SK-N-SH (cell line): Measurements from ENCODE around the gene FUT2. TPM values are rescaled to one million over a fixed set of nuclear protein-coding genes. Genes with fewer than 3 reads are reported as not detected.

ENCODE experiments used
- CTCF ChIA-PET: fragments of 300-600, 350-600 bp; formaldehyde crosslinking; extraction: SDS; loops from one replicate; lab custom pipeline; 2021; lab: Yijun Ruan, JAX
- POLR2A ChIA-PET: fragments of 350-600 bp; sonication (Branson Sonifier 250); formaldehyde crosslinking; extraction: SDS; loops from one replicate; lab custom pipeline; 2020; ENCODE audit warnings: antibody characterized with exemption, inconsistent platforms; lab: Yijun Ruan, JAX
- DNase-seq: peaks from one replicate; pipeline ENCODE4 v3.0.0; 2012
- H2AFZ ChIP-seq: fragments of 200-600 bp; sonication (generic); 2 replicates; pipeline ENCODE4 v1.8.1; 2016; ENCODE audit warnings: antibody characterized with exemption, mild to moderate bottlenecking, low read depth
- H3F3A ChIP-seq: fragments of 200-600 bp; sonication (generic); replicated peaks from 2 replicates; pipeline ENCODE3; 2016; ENCODE audit warnings: antibody characterized with exemption, mild to moderate bottlenecking; ENCODE audit not compliant: insufficient read depth
- H3K27ac ChIP-seq, 2 experiments: fragments of 200-500 bp in 1 of 2; fragments of 200-600 bp in 1 of 2; sonication (Bioruptor generic) in 1 of 2; sonication (generic), shearing (Covaris generic) in 1 of 2; 2 replicates each; pipeline versions ENCODE4 v1.5.1 to v1.6.1; 2014 to 2016; ENCODE audit warnings: low read depth in 2 of 2, inconsistent platforms in 1 of 2, low read length in 1 of 2, mild to moderate bottlenecking in 1 of 2, mixed read lengths in 1 of 2
- H3K27me3 ChIP-seq: fragments of 200-600 bp; sonication (generic), shearing (Covaris generic); 2 replicates; pipeline ENCODE4 v1.6.1; 2016; ENCODE audit warnings: mixed run types; ENCODE audit not compliant: insufficient read depth
- H3K36me3 ChIP-seq, 2 experiments: fragments of 200-500 bp in 1 of 2; fragments of 200-600 bp in 1 of 2; sonication (Bioruptor generic) in 1 of 2; sonication (generic) in 1 of 2; replicated peaks in 1 of 2; 2 replicates each; pipeline versions ENCODE3 to v1.5.1; 2014 to 2016; ENCODE audit warnings: low read length in 1 of 2, mild to moderate bottlenecking in 1 of 2; ENCODE audit not compliant: insufficient read depth in 2 of 2, control insufficient read depth in 1 of 2
- H3K4me1 ChIP-seq, 2 experiments: fragments of 200-500 bp in 1 of 2; fragments of 200-600 bp in 1 of 2; sonication (Bioruptor generic) in 1 of 2; sonication (generic), shearing (Covaris generic) in 1 of 2; 2 replicates each; pipeline versions ENCODE4 v1.5.1 to v1.6.1; 2014 to 2016; ENCODE audit warnings: low read depth in 1 of 2, low read length in 1 of 2, mixed run types in 1 of 2; ENCODE audit not compliant: insufficient read depth in 2 of 2, control insufficient read depth in 1 of 2
- H3K4me2 ChIP-seq: fragments of 200-600 bp; sonication (generic), shearing (Covaris generic); 2 replicates; pipeline ENCODE4 v1.6.1; 2017; ENCODE audit warnings: mixed run types
- H3K4me3 ChIP-seq, 2 experiments: fragments of 200-500 bp in 1 of 2; fragments of 200-600 bp in 1 of 2; sonication (Bioruptor generic) in 1 of 2; sonication (generic), shearing (Covaris generic) in 1 of 2; 2 replicates each; pipeline versions ENCODE4 v1.5.1 to v1.8.1; 2014 to 2016; ENCODE audit warnings: low read depth in 2 of 2, inconsistent platforms in 1 of 2, low read length in 1 of 2, mild to moderate bottlenecking in 1 of 2, mixed read lengths in 1 of 2, moderate library complexity in 1 of 2
- H3K79me2 ChIP-seq: fragments of 200-600 bp; sonication (generic); 2 replicates; pipeline ENCODE4 v1.8.1; 2017; ENCODE audit warnings: mild to moderate bottlenecking; ENCODE audit not compliant: insufficient read depth
- H3K9ac ChIP-seq: fragments of 200-600 bp; sonication (generic); 2 replicates; pipeline ENCODE4 v1.6.1; 2017; ENCODE audit warnings: mixed run types
- H3K9me2 ChIP-seq: fragments of 200-600 bp; sonication (generic); 2 replicates; pipeline ENCODE4 v1.6.1; 2017; ENCODE audit warnings: mixed run types
- H3K9me3 ChIP-seq: fragments of 200-600 bp; sonication (generic); 2 replicates; pipeline ENCODE4 v1.6.1; 2017; ENCODE audit warnings: mixed run types, mild to moderate bottlenecking, moderate library complexity
- H4K20me1 ChIP-seq: fragments of 200-600 bp; sonication (generic); 2 replicates; pipeline ENCODE4 v1.6.1; 2017; ENCODE audit warnings: mild to moderate bottlenecking, mixed run types; ENCODE audit not compliant: insufficient read depth
- ELF1 ChIP-seq: IDR thresholded peaks from 2 replicates; pipeline ENCODE4 v1.4.0; 2012
- TAF1 ChIP-seq: IDR thresholded peaks from 2 replicates; pipeline ENCODE4 v1.6.1; 2012; ENCODE audit warnings: low read depth, mild to moderate bottlenecking, low read length, moderate library complexity, borderline replicate concordance
- WGBS: methylation state at CpG from one replicate; pipeline ENCODE4 v1.1.6; 2017; ENCODE audit warnings: low lambda C conversion rate; 5-methylcytosine and 5-hydroxymethylcytosine counted together
- polyA plus RNA-seq, 3 experiments: library from polyadenylated mRNA; depleted of rRNA; stranded (reverse); fragments of >200 nt; gene quantifications; 2 replicates each; pipeline ENCODE4 v1.2.3, GENCODE V29; 2012
- TF ChIP-seq, protein P1 (sequence below): fragments of 150-350 bp; IDR thresholded peaks from 2 replicates; pipeline ENCODE4 v1.6.1; 2016; ENCODE audit warnings: mild to moderate bottlenecking, low read depth, low read length

Gene FUT2
- polyA plus RNA-seq, 1 of the 3 experiments (the other 2 are of a cell fraction): not detected

DNA sequence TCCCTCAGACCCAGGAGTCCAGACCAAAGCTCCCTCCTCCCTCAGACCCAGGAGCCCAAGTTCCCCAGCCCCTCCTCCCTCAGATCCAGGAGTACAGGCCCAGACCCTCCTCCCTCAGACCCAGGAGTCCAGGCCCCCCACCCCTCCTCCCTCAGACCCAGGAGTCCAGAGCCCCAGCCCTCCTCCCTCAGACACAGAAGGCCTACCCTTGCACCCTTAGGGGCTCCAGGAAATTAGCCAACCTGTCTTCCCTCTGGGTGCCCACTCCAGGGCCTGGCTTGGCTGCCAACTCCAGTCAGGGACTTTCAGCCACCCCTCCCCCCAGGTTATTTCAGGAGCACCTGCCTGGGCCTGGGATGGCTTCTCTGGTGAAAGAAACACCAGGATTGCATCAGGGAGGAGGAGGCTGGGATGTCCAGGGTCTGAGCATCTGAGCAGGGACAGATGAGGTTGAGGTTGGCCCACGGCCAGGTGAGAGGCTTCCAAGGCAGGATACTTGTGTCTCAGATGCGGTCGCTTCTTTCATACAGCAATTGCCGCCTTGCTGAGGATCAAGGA, 59.4 kb downstream of the FUT2 start, which contains the start of gene FGF21:
TSS of gene FGF21 (plus strand) at position 441 of the 558 bp plus-strand sequence. CDS start 713 bp downstream, outside the sequence.
- POLR2A ChIA-PET: no interaction called here
- 69% methylated on average over 3 of the region's 4 CpGs for WGBS
- no peak within 1 kb of the TSS for H2AFZ ChIP-seq
- CTCF ChIA-PET: interaction anchor here (1.6 kb wide), 1 partner anchor 82 kb away, joined by 6 read pairs; the partner anchor contains the start of gene HSD17B14
- no peaks in the 10 kb centered on the region for H3K36me3 ChIP-seq
- peaks cover 0 to 7% of the 10 kb centered on the region in 2 experiments; a peak in 1 of 4 replicates for H3K4me1 ChIP-seq
- no peaks in the 10 kb centered on the region for H3K79me2 ChIP-seq
- no peak for DNase-seq
- H3K9ac ChIP-seq: no peak within 1 kb of the TSS
- no peaks in the 10 kb centered on the region for H4K20me1 ChIP-seq
- H3K27me3 ChIP-seq: peaks cover 6% of the 10 kb centered on the region; the same call in 1 of the 2 replicates
- H3K9me3 ChIP-seq: no peaks in the 10 kb centered on the region
- H3K9me2 ChIP-seq: no peaks in the 10 kb centered on the region
- TF ChIP-seq, protein P1, sequence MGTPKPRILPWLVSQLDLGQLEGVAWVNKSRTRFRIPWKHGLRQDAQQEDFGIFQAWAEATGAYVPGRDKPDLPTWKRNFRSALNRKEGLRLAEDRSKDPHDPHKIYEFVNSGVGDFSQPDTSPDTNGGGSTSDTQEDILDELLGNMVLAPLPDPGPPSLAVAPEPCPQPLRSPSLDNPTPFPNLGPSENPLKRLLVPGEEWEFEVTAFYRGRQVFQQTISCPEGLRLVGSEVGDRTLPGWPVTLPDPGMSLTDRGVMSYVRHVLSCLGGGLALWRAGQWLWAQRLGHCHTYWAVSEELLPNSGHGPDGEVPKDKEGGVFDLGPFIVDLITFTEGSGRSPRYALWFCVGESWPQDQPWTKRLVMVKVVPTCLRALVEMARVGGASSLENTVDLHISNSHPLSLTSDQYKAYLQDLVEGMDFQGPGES: no peak
- no peak for TF ChIP-seq ELF1
- TF ChIP-seq TAF1: no peak
- H3K4me2 ChIP-seq: no peak within 1 kb of the TSS
- no peaks in the 10 kb centered on the region for H3F3A ChIP-seq
- H3K4me3 ChIP-seq: no peak within 1 kb of the TSS
- H3K27ac ChIP-seq: no peak within 1 kb of the TSS

Other genes starting within 250 kb of the FUT2 start
- 34.1 and 36.6 TPM in 2 replicates for gene GRWD1, start 250.0 kb upstream of the FUT2 start, polyA plus RNA-seq (2012; rRNA removed)
- 1.1 and 1.2 TPM in 2 replicates for gene KCNJ14, start 240.4 kb upstream of the FUT2 start, polyA plus RNA-seq (2012; rRNA removed)
- gene CYTH2, start 226.6 kb upstream of the FUT2 start, polyA plus RNA-seq (2012; rRNA removed): 69.5 and 77.6 TPM in 2 replicates
- gene LMTK3, start 184.1 kb upstream of the FUT2 start, polyA plus RNA-seq (2012; rRNA removed): 2.0 and 3.2 TPM in 2 replicates
- 0.86 and 0.92 TPM in 2 replicates for gene SULT2B1, start 143.8 kb upstream of the FUT2 start, polyA plus RNA-seq (2012; rRNA removed)
- gene SPACA4, start 89.2 kb upstream of the FUT2 start, polyA plus RNA-seq (2012; rRNA removed): not detected in 2 replicates
- gene FAM83E, start 80.9 kb upstream of the FUT2 start, polyA plus RNA-seq (2012; rRNA removed): 0.44 TPM in 1 of 2 replicates, not detected in the other
- 2,114 and 2,225 TPM in 2 replicates for gene RPL18, start 76.8 kb upstream of the FUT2 start, polyA plus RNA-seq (2012; rRNA removed)
- 14.1 and 14.8 TPM in 2 replicates for gene SPHK2, start 76.5 kb upstream of the FUT2 start, polyA plus RNA-seq (2012; rRNA removed)
- gene DBP, start 58.6 kb upstream of the FUT2 start, polyA plus RNA-seq (2012; rRNA removed): 7.8 and 12.6 TPM in 2 replicates
- gene CA11, start 49.8 kb upstream of the FUT2 start, polyA plus RNA-seq (2012; rRNA removed): 13.1 and 13.5 TPM in 2 replicates
- 0.57 and 0.74 TPM in 2 replicates for gene NTN5, start 23.0 kb upstream of the FUT2 start, polyA plus RNA-seq (2012; rRNA removed)
- 0.70 and 1.1 TPM in 2 replicates for gene MAMSTR, start 23.8 kb downstream of the FUT2 start, polyA plus RNA-seq (2012; rRNA removed)
- gene RASIP1, start 44.6 kb downstream of the FUT2 start, polyA plus RNA-seq (2012; rRNA removed): 0.36 and 0.41 TPM in 2 replicates
- gene IZUMO1, start 50.9 kb downstream of the FUT2 start, polyA plus RNA-seq (2012; rRNA removed): 0.03 TPM in 2 replicates
- 0.03 and 0.08 TPM in 2 replicates for gene FUT1, start 56.7 kb downstream of the FUT2 start, polyA plus RNA-seq (2012; rRNA removed)
- not detected in 2 replicates for gene FGF21, start 59.6 kb downstream of the FUT2 start, polyA plus RNA-seq (2012; rRNA removed)
- gene BCAT2, start 115.1 kb downstream of the FUT2 start, polyA plus RNA-seq (2012; rRNA removed): 70.6 and 71.6 TPM in 2 replicates
- 27.9 and 29.7 TPM in 2 replicates for gene HSD17B14, start 140.5 kb downstream of the FUT2 start, polyA plus RNA-seq (2012; rRNA removed)
- gene PLEKHA4, start 172.6 kb downstream of the FUT2 start, polyA plus RNA-seq (2012; rRNA removed): 4.7 and 5.6 TPM in 2 replicates
- gene PPP1R15A, start 176.4 kb downstream of the FUT2 start, polyA plus RNA-seq (2012; rRNA removed): 62.3 and 73.7 TPM in 2 replicates
- gene TULP2, start 202.8 kb downstream of the FUT2 start, polyA plus RNA-seq (2012; rRNA removed): 0.03 and 0.08 TPM in 2 replicates
- 259 and 397 TPM in 2 replicates for gene NUCB1, start 204.3 kb downstream of the FUT2 start, polyA plus RNA-seq (2012; rRNA removed)
- 0.31 and 0.72 TPM in 2 replicates for gene DHDH, start 237.7 kb downstream of the FUT2 start, polyA plus RNA-seq (2012; rRNA removed)